ENCODE data around the gene SLC44A3.

Gene SLC44A3

GRCh38 chr1:94887603-94888171 lies 67.5 kb downstream of the SLC44A3 start:
- in situ Hi-C loops (cut with MboI; ENCODE audit: low sequenced_read_pairs, unreplicated experiment) = no loop called here
- no peak for TF ChIP-seq CTCF (IDR thresholded peaks at IDR 0.05; ENCODE audit: borderline replicate concordance, control extremely low read depth, extremely low read depth, insufficient read depth, missing control alignments)
- no peak for DNase-seq (ENCODE audit: low spot score)

DNA sequence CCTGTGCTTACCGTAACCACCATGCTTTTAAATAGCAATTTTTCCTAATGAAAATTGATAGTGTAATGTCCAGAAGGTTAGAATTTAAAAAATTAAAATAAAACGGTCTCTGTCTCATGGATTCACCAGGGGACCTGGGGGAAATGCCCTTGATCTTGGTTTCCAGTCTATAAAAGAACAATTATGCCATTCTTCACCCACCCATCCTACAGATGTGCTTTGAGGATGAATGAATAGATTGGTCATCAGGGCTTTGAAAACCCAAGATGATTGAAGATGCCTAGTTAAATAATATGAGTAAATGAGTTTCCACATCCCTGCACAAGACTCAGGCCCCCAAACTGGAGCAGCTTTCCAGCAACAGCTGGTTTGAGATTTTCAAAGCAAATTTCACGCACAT lies 68.0 kb downstream of the SLC44A3 start:
- DNase-seq (ENCODE audit: low spot score) = no peak
- no peak for TF ChIP-seq CTCF (IDR thresholded peaks at IDR 0.05; ENCODE audit: borderline replicate concordance, control extremely low read depth, extremely low read depth, insufficient read depth, missing control alignments)
- in situ Hi-C loops (cut with MboI; ENCODE audit: low sequenced_read_pairs, unreplicated experiment) = no loop called here

GRCh38 chr1:94892604-94893254 lies 72.6 kb downstream of the SLC44A3 start:
- in situ Hi-C loops (cut with MboI; ENCODE audit: low sequenced_read_pairs, unreplicated experiment) = no loop called here
- no peak for DNase-seq (ENCODE audit: low spot score)
- TF ChIP-seq CTCF (IDR thresholded peaks at IDR 0.05; ENCODE audit: borderline replicate concordance, control extremely low read depth, extremely low read depth, insufficient read depth, missing control alignments) = no peak

DNA sequence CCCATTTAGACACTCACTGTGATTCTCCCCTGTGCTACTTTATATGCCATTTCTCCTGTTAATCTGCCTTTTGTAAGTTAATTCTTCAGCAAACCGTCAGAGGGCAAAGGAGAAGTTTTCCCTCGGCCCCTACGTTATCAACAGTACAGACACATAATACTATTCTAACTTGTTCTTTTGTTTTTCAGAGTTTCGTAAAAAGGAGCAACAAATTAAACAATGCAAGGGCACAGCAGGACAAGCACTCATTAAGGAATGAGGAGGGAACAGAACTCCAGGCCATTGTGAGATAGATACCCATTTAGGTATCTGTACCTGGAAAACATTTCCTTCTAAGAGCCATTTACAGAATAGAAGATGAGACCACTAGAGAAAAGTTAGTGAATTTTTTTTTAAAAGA lies 74.5 kb downstream of the SLC44A3 start:
- TF ChIP-seq CTCF (IDR thresholded peaks at IDR 0.05; ENCODE audit: borderline replicate concordance, control extremely low read depth, extremely low read depth, insufficient read depth, missing control alignments) = no peak
- no peak for DNase-seq (ENCODE audit: low spot score)
- in situ Hi-C loops (cut with MboI; ENCODE audit: low sequenced_read_pairs, unreplicated experiment) = no loop called here

GRCh38 chr1:94895518-94895917 lies 75.4 kb downstream of the SLC44A3 start:
- no peak for TF ChIP-seq CTCF (IDR thresholded peaks at IDR 0.05; ENCODE audit: borderline replicate concordance, control extremely low read depth, extremely low read depth, insufficient read depth, missing control alignments)
- DNase-seq (ENCODE audit: low spot score) = no peak
- in situ Hi-C loops (cut with MboI; ENCODE audit: low sequenced_read_pairs, unreplicated experiment) = no loop called here

DNA sequence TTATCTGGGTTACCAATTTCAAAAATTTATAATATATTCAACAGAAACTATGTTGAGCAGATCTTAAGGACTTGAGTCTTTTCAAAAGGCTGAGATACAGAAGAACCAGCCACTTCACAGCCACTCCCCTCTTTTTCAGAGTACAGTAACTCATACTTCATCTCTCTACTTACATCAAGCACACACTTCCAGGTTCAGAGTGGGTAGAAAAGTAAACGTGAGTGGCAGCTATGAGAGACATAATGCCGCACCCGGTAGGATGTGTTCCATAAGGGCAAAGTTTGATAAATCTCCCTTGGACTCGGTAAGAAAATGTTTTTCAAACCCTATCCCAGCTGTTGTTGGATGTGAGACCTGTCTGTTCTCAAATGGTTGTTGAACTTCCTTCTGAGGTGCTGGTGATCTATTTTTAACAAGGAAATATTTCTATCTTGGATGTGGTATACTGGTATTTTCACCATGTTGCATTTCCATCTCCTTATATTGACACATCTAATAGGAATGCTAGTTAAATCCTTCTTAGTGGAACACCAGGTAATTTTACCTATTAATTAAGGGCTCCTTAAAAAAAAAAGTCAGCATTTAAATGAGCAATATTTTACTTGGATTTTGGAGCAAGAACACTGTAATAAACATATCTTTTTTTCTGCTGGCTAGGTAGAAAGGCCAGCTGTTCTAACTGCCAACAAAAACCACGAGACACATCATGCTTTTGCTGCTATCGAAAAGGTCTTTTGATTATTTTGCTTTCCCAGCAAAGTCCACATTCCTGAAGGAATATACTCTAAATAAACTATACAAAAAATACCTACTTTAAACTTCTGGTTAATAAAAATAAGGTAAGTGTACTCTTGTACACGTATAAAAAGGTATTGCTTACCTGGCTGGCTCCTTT lies 78.6 kb downstream of the SLC44A3 start:
- DNase-seq (ENCODE audit: low spot score) = no peak
- in situ Hi-C loops (cut with MboI; ENCODE audit: low sequenced_read_pairs, unreplicated experiment) = no loop called here
- TF ChIP-seq CTCF (IDR thresholded peaks at IDR 0.05; ENCODE audit: borderline replicate concordance, control extremely low read depth, extremely low read depth, insufficient read depth, missing control alignments) = no peak

Measured in GM13976 (cell line).